Neural cell (in vitro differentiated cells): ENCODE results near the gene CHD6.

ENCODE experiments used
- POLR2AphosphoS5 ChIP-seq: IDR thresholded peaks from 2 replicates; pipeline ENCODE4 v1.6.1; 2012
- SMC3 ChIP-seq: fragments of 450-650 bp; conservative IDR thresholded peaks from 2 replicates; pipeline ENCODE4 v1.6.1; 2014; ENCODE audit warnings: antibody characterized with exemption, mild to moderate bottlenecking, moderate library complexity; ENCODE audit not compliant: poor library complexity
- TAF1 ChIP-seq: IDR thresholded peaks from 2 replicates; pipeline ENCODE4 v1.6.1; 2012; ENCODE audit warnings: low read depth
- TF ChIP-seq, protein P1 (sequence below): fragments of 450-650 bp; IDR thresholded peaks from 2 replicates; pipeline ENCODE4 v1.5.1; 2014; ENCODE audit warnings: antibody characterized with exemption, mild to moderate bottlenecking, moderate library complexity; ENCODE audit not compliant: poor library complexity, severe bottlenecking

DNA sequence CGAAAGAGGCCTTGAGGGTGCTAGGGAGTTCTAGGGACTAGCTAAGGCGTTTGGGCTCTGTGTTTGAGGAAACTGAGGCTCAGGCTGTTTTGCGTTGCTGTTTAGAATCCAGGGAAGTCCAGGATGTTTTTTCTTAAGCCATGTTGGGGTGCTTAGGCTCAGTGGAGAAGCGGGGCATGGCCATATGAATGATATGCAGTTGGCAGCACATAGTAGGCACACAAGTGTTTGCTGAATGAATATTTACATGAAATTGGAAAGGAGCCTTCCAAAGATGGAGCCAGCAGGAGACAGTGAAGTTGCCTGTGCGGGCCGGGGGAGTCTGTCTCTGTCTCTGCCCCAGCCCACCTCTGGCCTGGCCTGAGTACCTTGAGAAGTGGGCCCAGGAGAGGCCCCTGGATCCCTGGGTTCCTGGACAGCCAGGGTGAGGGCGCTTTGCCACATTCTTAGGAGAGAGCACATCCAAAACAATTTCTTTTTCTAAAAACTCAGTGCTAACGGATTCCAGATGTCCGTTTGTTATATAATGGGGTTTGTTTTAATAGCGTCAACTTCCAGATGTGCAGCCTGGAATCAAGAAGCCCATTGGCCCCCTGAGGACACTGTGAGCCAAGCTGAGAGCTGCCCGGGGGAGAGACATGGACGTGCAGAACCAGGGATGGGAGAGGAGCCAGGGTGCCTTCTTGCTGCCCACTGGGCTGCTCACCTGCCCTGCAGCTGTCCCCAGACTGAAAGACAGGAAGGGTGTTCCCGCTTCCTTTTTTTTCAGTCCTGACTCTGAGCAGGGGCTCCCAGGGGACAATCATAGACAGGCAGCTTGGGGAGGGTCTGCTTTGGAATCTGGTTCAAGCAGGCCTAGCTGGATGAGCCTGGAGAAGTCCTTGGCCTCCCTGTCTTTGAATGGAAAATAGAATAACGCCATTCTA lies 231.4 kb downstream of the CHD6 start:
- TF ChIP-seq SMC3 (no peak), TAF1 (no peak), POLR2AphosphoS5 (no peak)
- TF ChIP-seq, protein P1, sequence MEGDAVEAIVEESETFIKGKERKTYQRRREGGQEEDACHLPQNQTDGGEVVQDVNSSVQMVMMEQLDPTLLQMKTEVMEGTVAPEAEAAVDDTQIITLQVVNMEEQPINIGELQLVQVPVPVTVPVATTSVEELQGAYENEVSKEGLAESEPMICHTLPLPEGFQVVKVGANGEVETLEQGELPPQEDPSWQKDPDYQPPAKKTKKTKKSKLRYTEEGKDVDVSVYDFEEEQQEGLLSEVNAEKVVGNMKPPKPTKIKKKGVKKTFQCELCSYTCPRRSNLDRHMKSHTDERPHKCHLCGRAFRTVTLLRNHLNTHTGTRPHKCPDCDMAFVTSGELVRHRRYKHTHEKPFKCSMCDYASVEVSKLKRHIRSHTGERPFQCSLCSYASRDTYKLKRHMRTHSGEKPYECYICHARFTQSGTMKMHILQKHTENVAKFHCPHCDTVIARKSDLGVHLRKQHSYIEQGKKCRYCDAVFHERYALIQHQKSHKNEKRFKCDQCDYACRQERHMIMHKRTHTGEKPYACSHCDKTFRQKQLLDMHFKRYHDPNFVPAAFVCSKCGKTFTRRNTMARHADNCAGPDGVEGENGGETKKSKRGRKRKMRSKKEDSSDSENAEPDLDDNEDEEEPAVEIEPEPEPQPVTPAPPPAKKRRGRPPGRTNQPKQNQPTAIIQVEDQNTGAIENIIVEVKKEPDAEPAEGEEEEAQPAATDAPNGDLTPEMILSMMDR: no peak
